Measurements from ENCODE around the gene MFN2. TPM values are rescaled to one million over a fixed set of nuclear protein-coding genes. Genes with fewer than 3 reads are reported as not detected.

MFN2 gene
- total and polyA plus RNA-seq, 3 donors from 2014 or later: 77.5 to 95.3 (median 80.0) TPM

GRCh38 chr1:12052008-12052573, 71.8 kb downstream of the MFN2 start:
- TF ChIP-seq CTCF (IDR thresholded peaks at IDR 0.05): no peak
- TF ChIP-seq POLR2A (IDR thresholded peaks at IDR 0.05): no peak
- Histone ChIP-seq H3K9me3 (no peaks in the 10 kb centered on the region), H3K4me1 (no peaks in the 10 kb centered on the region), H3K27ac (no peak overlapping the region), H3K4me3 (no peak overlapping the region), H3K36me3 (ENCODE audit: low read depth, missing control alignments) (no peaks in the 10 kb centered on the region), H3K27me3 (no peaks in the 10 kb centered on the region)
- 31 to 39% methylated on average over 9 of the region's 9 CpGs for WGBS, 2 donors
- intact Hi-C loops (cut with DNase I; ENCODE audit: low total_unique reads): no loop called here
- peak; percentile 34 for DNase-seq

GRCh38 chr1:12052997-12053686, 72.9 kb downstream of the MFN2 start:
- H3K27me3 ChIP-seq: no peaks in the 10 kb centered on the region
- TF ChIP-seq CTCF (IDR thresholded peaks at IDR 0.05): no peak
- no peak for TF ChIP-seq POLR2A (IDR thresholded peaks at IDR 0.05)
- WGBS, 2 donors: 67 to 85% methylated on average over 14 of the region's 14 CpGs
- H3K36me3 ChIP-seq (ENCODE audit: low read depth, missing control alignments): no peaks in the 10 kb centered on the region
- DNase-seq: peak; percentile 33
- no peak overlapping the region for H3K4me3 ChIP-seq
- no peaks in the 10 kb centered on the region for H3K4me1 ChIP-seq
- intact Hi-C loops (cut with DNase I; ENCODE audit: low total_unique reads): no loop called here
- H3K27ac ChIP-seq: no peak overlapping the region
- H3K9me3 ChIP-seq: no peaks in the 10 kb centered on the region

- Histone ChIP-seq H3K27ac (no peak overlapping the region), H3K4me3 (no peak overlapping the region), H3K36me3 (ENCODE audit: low read depth, missing control alignments) (no peaks in the 10 kb centered on the region), H3K9me3 (no peaks in the 10 kb centered on the region), H3K27me3 (no peaks in the 10 kb centered on the region), H3K4me1 (no peaks in the 10 kb centered on the region)
- no peak for DNase-seq
- 77 to 86% methylated on average over 5 to 13 of the region's 13 CpGs for WGBS, 2 donors
- TF ChIP-seq CTCF (IDR thresholded peaks at IDR 0.05): no peak
- TF ChIP-seq POLR2A (IDR thresholded peaks at IDR 0.05): no peak
- intact Hi-C loops (cut with DNase I; ENCODE audit: low total_unique reads): no loop called here
Measured at GRCh38 chr1:12053752-12054548, 73.7 kb downstream of the MFN2 start.

DNA sequence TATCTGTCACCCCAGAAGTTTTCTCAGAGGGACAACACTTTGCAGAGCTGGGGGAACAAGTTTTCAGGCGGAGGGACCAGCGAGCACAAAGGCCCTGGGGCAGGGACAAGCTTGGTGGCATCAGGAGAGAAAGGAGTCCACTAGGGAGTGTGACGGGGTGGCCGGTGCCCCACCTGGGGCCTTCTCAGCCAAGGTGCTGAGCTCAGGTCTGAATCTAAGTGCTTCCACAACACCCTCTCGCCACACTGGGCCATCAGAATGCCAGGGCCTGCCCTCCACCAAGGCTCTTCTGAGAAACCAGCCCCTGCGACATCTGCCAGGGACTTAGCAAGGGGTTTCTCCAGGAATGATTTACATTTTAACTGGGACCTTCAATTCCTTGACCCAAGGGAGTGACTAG, 75.0 kb downstream of the MFN2 start:
- intact Hi-C loops (cut with DNase I; ENCODE audit: low total_unique reads): no loop called here

More for the DNA sequence above, 75.0 kb downstream of the MFN2 start:
- no peak overlapping the region for H3K27ac ChIP-seq
- 81 to 93% methylated on average over 3 to 6 of the region's 6 CpGs for WGBS, 2 donors
- DNase-seq: no peak
- no peaks in the 10 kb centered on the region for H3K36me3 ChIP-seq (ENCODE audit: low read depth, missing control alignments)
- H3K9me3 ChIP-seq: no peaks in the 10 kb centered on the region
- no peaks in the 10 kb centered on the region for H3K27me3 ChIP-seq
- H3K4me3 ChIP-seq: no peak overlapping the region
- TF ChIP-seq CTCF (IDR thresholded peaks at IDR 0.05) (no peak), POLR2A (IDR thresholded peaks at IDR 0.05) (no peak)
- H3K4me1 ChIP-seq: no peaks in the 10 kb centered on the region

All from testis (tissue), 3 donors.